NCI-H146 treated with DMSO at 0.1 percent for 48 hours (cell line): ENCODE measurements around the gene ARF6.
A peak's percentile ranks its signal among the peaks of the same experiment; 100 is the strongest.
"Not testable (repeated sequence)": the region's sequence is repeated elsewhere in the genome, so short reads cannot be mapped to it uniquely, and the experiment has no call there.

Source experiments
- DNase-seq: peaks from one replicate; lab custom pipeline; 2025; ENCODE audit not compliant: unreplicated experiment; lab: John Stamatoyannopoulos, UW

Gene ARF6

DNA sequence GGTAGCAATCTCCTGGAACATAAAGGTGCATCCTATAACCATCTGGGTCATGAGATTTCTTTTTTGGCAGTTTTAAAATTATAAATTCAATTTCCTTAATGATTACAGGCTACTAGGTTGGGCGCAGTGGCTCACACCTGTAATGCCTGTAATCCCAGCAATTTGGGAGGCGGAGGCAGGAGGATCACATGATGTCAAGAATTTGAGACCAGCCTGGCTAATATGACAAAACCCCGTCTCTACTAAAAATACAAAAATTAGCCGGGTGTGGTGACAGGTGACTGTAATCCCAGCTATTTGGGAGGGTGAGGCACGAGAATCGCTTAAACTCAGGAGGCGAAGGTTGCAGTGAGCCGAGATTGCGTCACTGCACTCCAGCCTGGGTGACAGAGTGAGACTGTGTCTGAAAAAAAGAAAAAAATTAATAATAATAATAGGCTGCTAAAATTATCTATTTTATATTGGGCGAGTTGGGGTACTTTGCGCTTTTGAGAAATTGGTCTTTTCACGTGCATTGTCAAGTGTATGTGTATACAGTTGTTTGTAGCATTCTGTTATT lies 17.2 kb upstream of the ARF6 start:
- DNase-seq: no peak

DNA sequence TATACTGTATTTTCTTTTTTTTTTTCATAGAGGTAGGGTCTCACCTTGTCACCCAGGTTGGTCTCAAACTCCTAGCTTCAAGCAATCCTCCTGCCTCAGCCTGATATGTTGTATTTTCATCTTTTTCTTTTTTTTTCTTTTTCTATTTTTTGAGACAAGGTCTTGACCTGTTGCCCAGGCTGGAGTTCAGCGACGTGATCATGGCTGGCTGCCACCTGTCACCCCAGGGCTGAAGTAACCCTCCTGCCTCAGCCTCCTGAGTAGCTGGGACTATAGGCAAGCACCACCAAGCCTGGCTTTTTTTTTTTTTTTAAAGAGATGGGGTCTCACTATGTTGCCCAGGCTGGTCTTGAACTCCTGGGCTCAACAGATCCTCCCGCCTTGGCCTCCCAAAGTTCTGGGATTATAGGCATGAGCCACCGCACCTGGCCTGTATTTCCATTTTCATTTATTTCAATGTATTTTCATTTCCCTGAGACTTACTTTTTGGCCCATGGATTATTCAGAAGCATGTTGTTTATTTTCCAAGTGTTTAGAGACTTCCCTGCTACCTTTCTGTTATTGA lies 16.2 kb upstream of the ARF6 start:
- DNase-seq: no peak

DNA sequence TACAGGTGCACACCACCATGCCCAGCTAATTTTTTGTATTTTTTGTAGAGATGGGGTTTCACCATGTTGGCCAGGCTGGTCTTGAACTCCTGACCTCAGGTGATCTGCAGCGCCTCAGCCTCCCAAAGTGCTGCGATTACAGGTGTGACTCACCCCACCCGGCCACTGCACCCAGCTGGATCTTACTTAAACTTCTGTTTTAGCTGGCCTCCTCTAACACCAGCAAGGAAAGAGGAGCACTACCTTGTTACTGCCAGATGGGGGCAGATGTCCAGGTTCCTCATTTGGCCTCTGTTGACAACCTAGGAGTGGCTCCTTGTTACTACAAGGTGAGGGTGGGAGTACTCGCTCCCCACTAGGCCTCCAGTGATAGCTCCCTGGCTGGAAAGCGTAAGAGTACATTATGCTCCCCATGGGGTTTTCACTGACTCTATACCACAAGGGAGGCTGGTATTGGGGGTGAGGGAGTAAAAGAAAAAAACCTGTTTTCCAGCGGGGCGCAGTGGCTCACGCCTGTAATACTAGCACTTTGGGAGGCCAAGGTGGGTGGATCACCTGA lies 13.2 kb upstream of the ARF6 start:
- DNase-seq: peak; percentile 8

DNA sequence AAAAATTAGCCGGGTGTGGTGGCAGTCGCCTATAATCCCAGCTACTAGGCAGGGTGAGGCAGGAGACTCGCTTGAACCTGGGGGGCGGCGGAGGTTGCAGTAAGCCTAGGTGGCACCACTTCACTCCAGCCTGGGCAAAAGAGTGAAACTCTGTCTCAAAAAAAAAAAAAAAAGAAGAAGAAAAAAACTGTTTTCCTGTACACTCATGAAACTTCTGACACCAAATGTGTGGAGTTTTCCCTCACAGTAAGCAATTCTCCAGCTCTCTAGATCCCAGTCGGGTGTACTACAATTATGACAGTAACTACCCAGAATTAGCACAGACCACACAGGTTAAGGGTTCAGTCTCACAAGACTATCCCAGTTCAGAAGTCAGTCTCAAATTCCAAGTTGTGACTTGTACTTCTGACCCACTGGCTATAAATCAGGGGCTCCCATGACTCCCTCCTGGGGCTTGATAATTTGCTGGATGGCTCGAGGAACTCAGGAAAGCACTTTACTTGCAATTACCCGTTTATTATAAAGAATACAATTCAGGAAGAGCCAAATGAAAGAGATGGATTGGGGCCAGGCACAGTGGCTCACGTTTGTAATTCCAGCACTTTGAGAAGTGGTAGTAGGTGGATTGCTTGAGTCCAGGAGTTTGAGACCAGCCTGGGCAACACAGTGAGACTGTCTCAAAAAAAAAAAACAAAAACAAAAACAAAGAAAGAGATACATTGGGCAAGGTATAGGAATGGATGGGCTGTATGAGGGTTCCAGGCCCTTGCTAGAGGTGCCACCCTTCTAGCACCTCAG lies 12.4 kb upstream of the ARF6 start:
- DNase-seq: no peak

DNA sequence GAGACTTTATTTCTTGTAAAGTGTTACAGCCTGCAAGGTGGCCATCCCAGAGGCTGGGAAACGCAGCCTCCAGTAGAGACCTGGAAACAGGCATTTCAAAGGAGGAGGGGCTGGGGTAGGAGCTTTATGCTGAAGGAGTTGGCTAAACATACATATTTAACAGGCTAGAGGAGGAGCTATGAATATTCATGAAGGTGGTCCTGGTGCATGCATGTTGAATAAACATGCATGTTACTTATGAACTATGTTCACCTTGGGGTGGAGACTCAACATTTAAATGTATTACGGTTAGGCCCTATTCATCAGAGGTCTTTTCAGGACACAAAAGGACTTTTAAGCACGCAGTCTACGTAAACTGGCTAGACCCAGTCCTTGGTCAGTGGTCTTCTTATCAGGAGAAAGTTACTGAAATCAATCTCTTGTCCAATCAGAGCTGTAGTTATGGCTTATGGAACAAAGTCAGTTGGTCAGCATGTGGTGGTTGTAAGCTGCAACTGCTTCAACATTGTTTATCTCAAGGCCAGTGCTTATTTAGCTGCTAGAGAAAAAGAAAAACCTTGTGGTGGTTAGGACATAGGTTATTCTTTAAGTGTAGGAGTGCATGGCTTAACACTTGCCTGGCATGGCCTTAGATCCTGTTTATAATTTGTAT lies 11.4 kb upstream of the ARF6 start:
- DNase-seq: no peak

DNA sequence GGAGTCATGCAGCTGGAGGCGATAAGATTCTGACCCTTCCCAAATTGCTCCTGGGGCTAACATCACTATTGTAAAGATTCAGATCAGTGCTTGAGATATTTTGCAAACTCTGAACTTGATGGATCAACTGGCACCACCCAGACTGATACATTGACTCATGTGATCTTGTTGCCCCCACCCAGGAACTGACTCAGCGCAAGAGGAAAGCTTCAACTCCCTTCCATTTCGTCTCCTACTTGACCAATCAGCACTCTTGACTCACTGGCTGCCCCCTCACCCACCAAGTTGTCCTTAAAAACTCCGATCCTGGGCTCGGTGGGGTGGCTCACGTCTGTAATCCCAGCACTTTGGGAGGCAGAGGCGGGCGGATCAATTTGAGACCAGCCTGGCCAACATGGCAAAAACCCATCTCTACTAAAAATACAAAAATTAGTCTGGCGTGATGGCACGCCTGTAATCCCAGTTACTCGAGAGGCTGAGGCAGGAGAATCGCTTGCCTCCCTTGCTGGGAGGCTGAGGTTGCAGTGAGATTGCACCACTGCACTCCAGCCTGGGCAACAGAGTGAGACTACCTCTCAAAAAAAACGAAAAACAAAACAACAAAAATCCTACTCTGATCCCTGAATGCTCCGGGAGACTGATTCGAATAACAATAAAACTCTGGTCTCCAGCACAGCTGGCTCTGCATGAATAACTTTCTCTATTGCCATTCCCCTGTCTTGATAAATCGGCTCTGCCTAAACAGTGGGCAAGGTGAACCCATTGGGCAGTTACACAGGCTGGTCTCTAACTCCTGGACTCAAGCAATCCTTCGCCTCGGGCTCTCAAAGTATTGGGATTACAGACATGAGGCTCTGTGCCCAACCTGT lies 9.8 kb upstream of the ARF6 start:
- no peak for DNase-seq

DNA sequence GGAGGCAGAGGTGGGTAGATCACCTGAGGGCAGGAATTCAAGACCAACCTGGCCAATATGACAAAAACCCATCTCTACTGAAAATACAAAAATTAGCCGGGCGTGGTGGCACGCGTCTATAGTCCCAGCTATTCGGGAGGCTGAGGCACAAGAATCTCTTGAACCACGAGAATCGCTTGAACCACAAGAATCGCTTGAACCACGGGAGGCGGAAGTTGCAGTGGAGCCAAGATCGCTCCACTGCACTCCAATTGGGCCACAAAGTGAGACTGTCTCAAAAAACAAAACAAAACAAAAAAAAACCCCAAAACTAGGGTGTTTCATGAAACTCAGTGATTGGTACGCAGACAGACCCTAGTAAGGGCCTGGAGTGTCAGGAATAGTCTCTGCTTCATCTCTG lies 6.4 kb upstream of the ARF6 start:
- no peak for DNase-seq

DNA sequence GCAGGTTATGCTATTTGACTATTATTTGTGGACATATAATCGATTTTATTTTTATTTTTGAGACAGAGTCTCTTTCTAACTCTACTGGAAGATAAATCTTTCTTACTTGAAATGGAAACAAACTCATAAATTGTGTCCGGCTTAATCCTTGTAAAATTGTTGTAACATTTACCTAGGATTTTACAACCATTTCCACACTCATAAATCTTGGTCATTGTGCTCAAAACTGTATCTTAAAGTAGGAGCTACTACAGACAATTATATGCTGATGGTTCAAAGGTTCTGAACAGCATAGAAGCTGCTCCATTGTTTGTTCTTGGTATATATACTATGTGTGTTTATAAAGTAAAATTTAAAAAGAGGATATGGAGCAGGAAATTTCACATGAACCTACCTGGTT lies 4.6 kb upstream of the ARF6 start:
- DNase-seq: no peak

DNA sequence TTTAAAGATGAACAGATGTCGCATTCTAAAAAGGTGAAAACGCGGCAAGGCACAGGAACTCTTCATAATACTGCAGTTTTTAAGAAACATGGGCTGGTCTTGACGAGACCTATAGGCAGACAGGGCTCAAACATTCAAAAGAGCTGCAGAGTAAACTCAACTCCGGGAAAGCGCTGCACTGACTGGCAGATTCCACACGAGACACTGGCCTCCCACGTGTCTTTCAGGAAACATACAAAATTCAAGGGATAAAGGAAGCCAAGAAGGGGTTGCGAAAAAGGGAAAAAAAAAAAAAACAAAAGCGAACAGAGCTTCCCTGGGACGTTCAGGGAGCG lies 614 bp upstream of the ARF6 start:
- peak; percentile 63 for DNase-seq

DNA sequence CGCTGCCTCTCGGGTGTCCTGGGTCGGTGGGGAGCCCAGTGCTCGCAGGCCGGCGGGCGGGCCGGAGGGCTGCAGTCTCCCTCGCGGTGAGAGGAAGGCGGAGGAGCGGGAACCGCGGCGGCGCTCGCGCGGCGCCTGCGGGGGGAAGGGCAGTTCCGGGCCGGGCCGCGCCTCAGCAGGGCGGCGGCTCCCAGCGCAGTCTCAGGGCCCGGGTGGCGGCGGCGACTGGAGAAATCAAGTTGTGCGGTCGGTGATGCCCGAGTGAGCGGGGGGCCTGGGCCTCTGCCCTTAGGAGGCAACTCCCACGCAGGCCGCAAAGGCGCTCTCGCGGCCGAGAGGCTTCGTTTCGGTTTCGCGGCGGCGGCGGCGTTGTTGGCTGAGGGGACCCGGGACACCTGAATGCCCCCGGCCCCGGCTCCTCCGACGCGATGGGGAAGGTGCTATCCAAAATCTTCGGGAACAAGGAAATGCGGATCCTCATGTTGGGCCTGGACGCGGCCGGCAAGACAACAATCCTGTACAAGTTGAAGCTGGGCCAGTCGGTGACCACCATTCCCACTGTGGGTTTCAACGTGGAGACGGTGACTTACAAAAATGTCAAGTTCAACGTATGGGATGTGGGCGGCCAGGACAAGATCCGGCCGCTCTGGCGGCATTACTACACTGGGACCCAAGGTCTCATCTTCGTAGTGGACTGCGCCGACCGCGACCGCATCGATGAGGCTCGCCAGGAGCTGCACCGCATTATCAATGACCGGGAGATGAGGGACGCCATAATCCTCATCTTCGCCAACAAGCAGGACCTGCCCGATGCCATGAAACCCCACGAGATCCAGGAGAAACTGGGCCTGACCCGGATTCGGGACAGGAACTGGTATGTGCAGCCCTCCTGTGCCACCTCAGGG lies 679 bp downstream of the ARF6 start:
- no peak for DNase-seq

DNA sequence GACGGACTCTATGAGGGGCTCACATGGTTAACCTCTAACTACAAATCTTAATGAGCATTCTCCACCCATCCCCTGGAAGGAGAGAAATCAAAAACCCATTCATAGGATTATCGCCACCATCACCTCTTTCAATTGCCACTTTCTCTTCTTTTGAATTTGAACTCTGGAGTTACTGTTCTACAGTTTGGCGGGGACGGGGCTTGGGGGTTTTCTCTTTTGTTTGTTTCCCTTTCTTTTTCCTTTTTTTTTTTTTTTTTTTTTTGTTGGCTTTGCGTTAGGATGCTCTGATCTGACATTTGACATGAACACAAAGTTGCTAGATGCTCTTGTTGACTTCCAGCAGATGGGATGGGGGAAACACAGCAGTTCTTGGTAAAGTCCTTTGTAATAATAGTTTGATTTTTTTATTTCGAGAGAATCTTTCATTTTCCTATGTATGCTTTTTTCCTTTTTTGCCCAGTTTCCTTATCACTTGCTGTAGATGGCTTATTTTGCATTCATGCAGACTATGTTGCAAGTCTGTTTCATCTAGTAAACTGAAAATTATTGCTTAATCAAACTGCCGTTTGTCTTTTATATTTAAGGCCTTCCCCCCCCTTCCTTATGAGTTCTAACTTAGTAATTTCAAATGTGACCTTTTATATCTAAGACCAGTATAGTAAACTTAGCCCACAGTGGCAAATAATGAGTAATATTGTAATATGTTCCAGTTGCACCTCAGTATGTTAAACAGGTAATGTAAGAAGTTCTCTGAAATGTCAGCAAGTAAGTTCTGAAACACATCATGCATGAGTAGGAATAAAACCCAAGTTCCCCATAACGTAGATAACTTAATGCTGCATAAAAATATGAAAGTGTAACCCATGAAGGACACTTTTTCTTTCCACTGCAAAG lies 1.6 kb downstream of the ARF6 start:
- not testable (repeated sequence) for DNase-seq

DNA sequence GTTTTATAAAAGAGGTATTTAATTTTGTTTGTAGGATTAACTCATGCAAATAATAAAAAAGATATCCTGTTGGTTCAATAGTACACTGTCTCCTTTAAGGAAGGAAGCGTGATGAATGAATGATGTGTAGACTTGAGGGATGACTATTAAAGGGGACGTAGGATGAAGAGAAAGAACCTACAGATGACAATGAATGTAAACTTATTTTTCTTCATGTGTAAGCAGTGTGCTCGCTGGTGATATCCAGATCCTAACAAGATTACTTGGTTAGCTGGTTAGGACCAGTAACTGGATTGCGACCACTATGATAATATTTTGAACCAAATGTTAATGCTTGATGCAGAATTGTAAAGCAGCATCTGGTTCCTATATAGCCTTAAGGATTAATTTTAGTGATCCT lies 2.6 kb downstream of the ARF6 start:
- DNase-seq: no peak

DNA sequence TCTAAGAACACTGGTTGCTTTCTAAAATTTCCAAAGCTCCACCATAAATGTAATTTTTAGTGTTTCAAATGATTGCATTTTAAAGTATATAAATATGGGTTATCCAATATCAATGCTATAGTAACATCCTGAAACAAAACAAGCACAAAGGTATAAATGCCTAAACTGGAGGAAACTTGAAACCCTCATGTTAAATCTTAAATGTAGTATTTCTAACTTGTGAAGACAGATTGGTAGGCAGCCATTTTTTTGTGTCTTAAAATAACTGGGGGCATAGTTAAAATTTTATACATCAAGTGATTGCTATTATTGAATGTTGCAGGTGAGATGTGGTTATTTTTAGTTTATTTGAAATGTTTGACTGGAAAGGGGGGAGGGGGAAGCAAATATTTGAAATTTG lies 3.4 kb downstream of the ARF6 start:
- DNase-seq: not testable (repeated sequence)

DNA sequence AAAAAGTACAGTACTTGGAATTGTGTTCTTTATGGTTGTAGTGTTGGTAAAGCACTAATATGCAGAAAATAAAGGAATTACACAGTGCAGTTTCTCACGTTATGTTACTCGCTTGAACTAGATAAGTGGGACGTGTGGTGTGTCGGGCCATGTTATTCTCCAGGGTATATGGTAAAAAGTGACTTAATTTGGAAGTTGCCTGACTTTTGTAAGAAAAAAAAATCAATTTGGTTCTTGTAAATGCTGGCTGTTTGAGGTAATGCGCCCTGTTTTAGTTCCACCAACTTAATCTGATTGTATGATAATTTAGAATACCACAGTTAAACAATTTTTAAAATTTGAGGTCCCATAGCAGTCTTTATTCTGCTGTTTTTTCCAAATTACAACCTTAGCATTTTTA lies 4.1 kb downstream of the ARF6 start:
- no peak for DNase-seq

DNA sequence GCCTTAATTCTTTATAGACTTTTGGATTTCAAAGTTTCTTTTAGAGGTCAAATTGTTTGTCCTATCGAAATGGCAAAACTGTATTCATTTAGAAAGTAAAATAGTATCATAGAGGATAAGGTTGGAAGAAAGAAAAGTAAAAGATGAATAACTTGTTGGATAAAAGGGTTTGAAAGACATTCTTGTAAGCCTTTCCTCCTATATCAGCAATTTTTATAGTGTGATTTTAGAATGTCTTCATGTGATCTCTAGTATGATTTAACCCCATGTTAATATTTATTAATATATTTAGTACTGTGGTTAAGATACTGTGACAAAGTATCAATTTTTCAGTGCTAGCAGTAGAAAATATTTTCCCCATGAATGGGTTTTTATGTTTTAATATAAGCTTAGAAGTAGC lies 4.5 kb downstream of the ARF6 start:
- no peak for DNase-seq

DNA sequence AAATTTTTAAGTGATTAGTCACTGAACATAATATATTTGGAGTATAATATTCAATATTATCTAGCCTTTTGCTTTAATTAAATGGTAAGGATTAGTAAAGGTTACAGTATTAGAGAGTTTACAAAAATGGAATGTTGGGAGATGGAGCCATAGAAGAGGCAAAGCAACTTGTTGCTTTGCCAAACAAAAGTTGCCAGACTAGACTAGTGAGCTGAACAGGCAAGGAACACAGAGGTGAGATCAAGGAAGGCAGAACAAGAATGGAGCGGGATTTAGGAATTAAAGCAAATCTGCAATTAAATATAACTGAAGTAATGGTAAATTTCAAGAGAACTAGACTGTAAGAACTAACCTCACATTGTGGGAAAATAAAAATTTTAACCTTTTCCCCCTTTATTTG lies 5.1 kb downstream of the ARF6 start:
- no peak for DNase-seq

DNA sequence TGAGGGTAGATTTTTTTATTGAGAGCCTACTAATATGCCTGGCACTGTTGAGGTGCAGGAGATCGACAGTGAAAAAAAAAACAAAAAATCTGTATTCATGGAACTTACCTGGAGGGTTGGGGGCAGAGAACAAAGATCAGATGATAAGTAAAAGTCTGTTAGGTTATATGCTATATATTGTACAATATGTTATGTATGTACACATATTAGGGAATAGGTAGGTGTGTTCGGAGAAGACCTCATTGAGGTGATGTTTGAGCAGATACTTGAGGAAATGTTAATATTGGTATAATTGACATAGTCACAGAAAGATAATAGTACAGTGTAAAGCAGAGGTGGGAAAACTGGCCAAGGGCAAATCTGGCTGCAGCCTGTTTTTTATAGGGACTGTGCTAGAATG lies 5.6 kb downstream of the ARF6 start:
- DNase-seq: no peak

DNA sequence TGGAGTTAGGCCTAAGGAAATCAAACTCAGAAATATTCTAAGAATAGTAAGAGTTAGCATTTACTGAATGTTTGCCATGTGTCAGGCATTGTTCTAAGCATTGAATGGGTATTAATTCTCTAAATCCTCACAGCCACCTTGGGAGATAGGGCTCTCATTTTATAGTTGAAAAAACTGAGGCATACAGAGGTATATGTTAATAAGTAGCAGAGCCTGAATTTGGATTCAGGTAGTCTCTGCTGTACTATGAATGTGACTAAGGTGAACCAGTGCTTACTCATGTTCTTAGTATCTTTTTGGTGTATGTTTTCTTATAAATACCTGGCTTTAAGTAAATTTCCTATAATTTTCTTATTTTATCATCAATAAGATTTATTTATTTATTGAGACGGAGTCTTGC lies 8.1 kb downstream of the ARF6 start:
- DNase-seq: no peak

DNA sequence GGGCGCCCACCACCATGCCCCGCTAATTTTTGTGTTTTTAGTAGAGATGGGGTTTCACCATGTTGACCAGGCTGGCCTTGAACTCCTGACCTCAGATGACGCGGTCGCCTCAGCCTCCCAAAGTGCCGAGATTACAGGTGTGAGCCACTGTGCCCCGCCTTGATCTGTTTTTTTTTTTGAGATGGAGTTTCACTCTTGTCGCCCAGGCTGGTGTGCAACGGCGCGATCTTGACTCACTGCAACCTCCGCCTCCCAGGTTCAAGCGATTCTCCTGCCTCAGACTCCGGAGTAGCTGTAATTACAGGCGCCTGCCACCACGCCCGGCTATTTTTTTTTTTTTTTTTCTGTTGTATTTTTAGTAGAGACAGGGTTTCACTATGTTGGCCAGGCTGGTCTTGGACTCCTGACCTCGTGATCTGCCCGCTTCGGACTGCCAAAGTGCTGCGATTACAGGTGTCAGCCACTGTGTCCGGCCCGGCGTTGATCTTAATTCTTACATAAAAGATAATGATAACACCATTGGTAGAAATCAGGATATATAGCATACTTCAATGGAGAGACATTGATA lies 9.9 kb downstream of the ARF6 start:
- not testable (repeated sequence) for DNase-seq
